Effector memory CD4-positive, alpha-beta T cell (primary cell): Measurements from ENCODE around the gene TCOF1.

Experiments used
- DNase-seq, 3 donors: peaks; one replicate each; pipeline ENCODE4 v3.0.0-alpha.2; 2020
- H3K27ac ChIP-seq: 2 replicates; pipeline ENCODE4 v1.7.0; 2013; ENCODE audit warnings: mild to moderate bottlenecking, low read length, moderate library complexity; ENCODE audit not compliant: insufficient read depth, poor library complexity, severe bottlenecking
- H3K27me3 ChIP-seq: replicated peaks from 2 replicates; pipeline ENCODE4 v1.7.0; 2013; ENCODE audit warnings: mild to moderate bottlenecking, low read length; ENCODE audit not compliant: insufficient read depth, control insufficient read depth, poor library complexity, severe bottlenecking
- H3K36me3 ChIP-seq: 2 replicates; pipeline ENCODE4 v1.7.0; 2013; ENCODE audit warnings: mild to moderate bottlenecking, low read length, moderate library complexity; ENCODE audit not compliant: control insufficient read depth, insufficient read depth
- H3K4me1 ChIP-seq: 2 replicates; pipeline ENCODE4 v1.7.0; 2013; ENCODE audit warnings: low read length, mild to moderate bottlenecking; ENCODE audit not compliant: control insufficient read depth, insufficient read depth, poor library complexity, severe bottlenecking
- H3K4me3 ChIP-seq: 2 replicates; pipeline ENCODE4 v1.7.0; 2013; ENCODE audit warnings: low read length, low read depth, mild to moderate bottlenecking; ENCODE audit not compliant: insufficient read depth, poor library complexity, severe bottlenecking
- H3K9me3 ChIP-seq: 2 replicates; pipeline ENCODE4 v1.7.0; 2013; ENCODE audit warnings: mild to moderate bottlenecking, low read length, moderate library complexity; ENCODE audit not compliant: control insufficient read depth

Gene TCOF1

GRCh38 chr5:150389531-150390266 is 32.2 kb downstream of the TCOF1 start:
- Histone ChIP-seq H3K4me3 (no peak overlapping the region), H3K9me3 (no peaks in the 10 kb centered on the region), H3K27me3 (no peaks in the 10 kb centered on the region), H3K36me3 (peaks cover 95% of the 10 kb centered on the region), H3K27ac (no peak overlapping the region), H3K4me1 (no peaks in the 10 kb centered on the region)
- no peak for DNase-seq

DNA sequence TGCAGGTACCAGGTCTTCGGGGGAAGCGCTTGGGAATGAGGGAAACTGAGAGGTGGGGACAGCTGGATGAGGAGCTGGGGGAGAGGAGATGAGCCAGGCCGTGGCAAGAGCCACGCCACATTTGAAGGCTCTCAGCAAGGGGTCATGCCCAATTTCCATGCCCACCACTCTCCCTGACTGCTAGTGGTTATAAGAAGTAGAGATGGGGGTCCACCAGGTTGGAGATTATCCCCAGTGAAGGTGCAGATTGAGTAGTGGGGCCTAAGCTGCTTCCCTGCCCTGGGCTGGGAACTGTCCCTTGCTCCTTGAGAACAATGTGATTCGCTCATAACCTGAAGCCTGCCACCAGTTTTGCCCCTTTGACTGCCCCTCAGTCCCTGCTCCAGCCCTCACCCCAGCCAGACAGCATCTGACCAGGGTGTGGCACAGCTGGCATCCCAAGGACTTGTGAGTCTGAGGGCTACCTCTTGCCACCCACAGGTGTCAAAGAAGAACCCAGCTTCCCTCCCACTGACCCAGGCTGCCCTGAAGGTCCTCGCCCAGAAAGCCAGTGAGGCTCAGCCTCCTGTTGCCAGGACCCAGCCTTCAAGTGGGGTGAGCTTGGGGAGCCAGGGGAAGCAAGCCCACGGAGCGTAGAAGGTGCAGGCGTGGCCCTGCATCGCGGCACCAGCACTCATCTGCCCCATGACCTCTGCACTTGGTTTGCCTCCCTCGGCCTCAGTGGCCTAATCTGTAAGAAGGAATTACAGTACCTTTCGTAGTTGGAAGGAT is 33.8 kb downstream of the TCOF1 start:
- Histone ChIP-seq H3K9me3 (no peaks in the 10 kb centered on the region), H3K36me3 (peaks cover 95% of the 10 kb centered on the region), H3K4me3 (no peak overlapping the region), H3K27ac (no peak overlapping the region), H3K27me3 (no peaks in the 10 kb centered on the region), H3K4me1 (no peaks in the 10 kb centered on the region)
- no peak for DNase-seq

GRCh38 chr5:150391986-150392385 is 34.5 kb downstream of the TCOF1 start:
- Histone ChIP-seq H3K4me3 (no peak overlapping the region), H3K27me3 (no peaks in the 10 kb centered on the region), H3K9me3 (no peaks in the 10 kb centered on the region), H3K27ac (no peak overlapping the region), H3K36me3 (peaks cover 95% of the 10 kb centered on the region), H3K4me1 (no peaks in the 10 kb centered on the region)
- no peak for DNase-seq

DNA sequence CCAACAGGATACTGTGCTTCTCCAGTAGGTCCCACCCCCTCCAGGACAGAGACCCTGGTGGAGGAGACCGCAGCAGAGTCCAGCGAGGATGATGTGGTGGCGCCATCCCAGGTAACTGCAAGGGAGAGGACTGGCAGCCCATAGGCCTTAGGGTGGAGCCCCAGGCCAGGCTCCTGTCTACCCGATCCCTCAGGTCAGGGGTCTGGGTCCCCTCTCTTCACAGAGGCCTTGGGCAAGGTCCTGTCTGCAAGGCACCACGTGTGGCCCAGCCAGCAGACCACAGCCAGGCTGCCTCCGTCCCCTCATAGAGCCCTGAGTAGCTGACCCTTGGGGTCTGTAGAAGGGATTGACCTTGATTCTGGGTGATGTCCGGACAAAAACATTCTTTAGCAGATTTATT is 35.2 kb downstream of the TCOF1 start:
- no peak for DNase-seq
- Histone ChIP-seq H3K27ac (no peak overlapping the region), H3K9me3 (no peaks in the 10 kb centered on the region), H3K4me1 (no peaks in the 10 kb centered on the region), H3K4me3 (no peak overlapping the region), H3K27me3 (no peaks in the 10 kb centered on the region), H3K36me3 (peaks cover 88% of the 10 kb centered on the region)

DNA sequence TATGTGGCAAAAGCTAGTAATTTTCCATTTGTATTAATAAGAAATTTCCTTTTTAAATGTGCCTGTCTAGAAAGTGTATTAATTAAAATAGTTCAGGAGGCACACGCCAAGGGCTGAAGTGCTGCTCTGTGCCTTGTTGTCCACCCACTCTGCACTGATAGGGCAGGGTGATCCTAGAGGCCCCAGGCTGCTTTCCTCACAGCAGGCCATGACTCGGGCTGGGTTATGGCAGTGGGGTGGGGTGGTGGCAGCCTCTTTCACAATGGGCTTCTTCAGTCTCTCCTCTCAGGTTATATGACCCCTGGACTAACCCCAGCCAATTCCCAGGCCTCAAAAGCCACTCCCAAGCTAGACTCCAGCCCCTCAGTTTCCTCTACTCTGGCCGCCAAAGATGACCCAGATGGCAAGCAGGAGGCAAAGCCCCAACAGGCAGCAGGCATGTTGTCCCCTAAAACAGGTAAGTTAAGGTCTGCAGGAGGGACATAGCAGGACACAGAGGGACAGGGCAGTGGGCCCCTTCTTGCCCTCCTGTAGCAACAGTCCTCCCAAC is 35.7 kb downstream of the TCOF1 start:
- H3K27me3 ChIP-seq: no peaks in the 10 kb centered on the region
- H3K27ac ChIP-seq: no peak overlapping the region
- DNase-seq: no peak
- H3K4me1 ChIP-seq: no peaks in the 10 kb centered on the region
- H3K36me3 ChIP-seq: peaks cover 83% of the 10 kb centered on the region
- no peak overlapping the region for H3K4me3 ChIP-seq
- no peaks in the 10 kb centered on the region for H3K9me3 ChIP-seq

GRCh38 chr5:150394131-150394530 is 36.6 kb downstream of the TCOF1 start:
- Histone ChIP-seq H3K27me3 (no peaks in the 10 kb centered on the region), H3K36me3 (peaks cover 73% of the 10 kb centered on the region), H3K9me3 (no peaks in the 10 kb centered on the region), H3K27ac (no peak overlapping the region), H3K4me3 (no peak overlapping the region), H3K4me1 (no peaks in the 10 kb centered on the region)
- no peak for DNase-seq

GRCh38 chr5:150394912-150395687 is 37.6 kb downstream of the TCOF1 start:
- no peaks in the 10 kb centered on the region for H3K9me3 ChIP-seq
- no peak overlapping the region for H3K27ac ChIP-seq
- no peak for DNase-seq
- peaks cover 72% of the 10 kb centered on the region for H3K36me3 ChIP-seq
- H3K4me1 ChIP-seq: no peaks in the 10 kb centered on the region
- no peaks in the 10 kb centered on the region for H3K27me3 ChIP-seq
- no peak overlapping the region for H3K4me3 ChIP-seq

DNA sequence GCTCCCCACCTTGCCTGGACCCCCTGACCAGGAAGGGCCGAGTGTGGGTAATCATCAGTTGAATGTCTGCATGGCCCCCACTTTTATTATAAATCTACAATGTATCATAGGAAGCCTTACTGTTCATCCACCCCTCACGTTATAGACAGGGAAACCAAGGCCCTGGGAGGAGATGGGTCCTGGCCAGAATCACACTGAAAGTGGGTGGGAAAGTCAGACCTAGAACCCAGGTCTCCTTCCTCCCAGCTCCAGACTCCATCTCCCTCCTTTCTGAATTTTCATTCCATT is 38.1 kb downstream of the TCOF1 start:
- Histone ChIP-seq H3K27me3 (no peaks in the 10 kb centered on the region), H3K4me3 (no peak overlapping the region), H3K9me3 (no peaks in the 10 kb centered on the region), H3K27ac (no peak overlapping the region), H3K36me3 (peaks cover 72% of the 10 kb centered on the region), H3K4me1 (no peaks in the 10 kb centered on the region)
- no peak for DNase-seq

GRCh38 chr5:150396267-150396666 is 38.8 kb downstream of the TCOF1 start:
- H3K27ac ChIP-seq: no peak overlapping the region
- peaks cover 72% of the 10 kb centered on the region for H3K36me3 ChIP-seq
- no peaks in the 10 kb centered on the region for H3K27me3 ChIP-seq
- H3K4me3 ChIP-seq: no peak overlapping the region
- no peaks in the 10 kb centered on the region for H3K9me3 ChIP-seq
- no peaks in the 10 kb centered on the region for H3K4me1 ChIP-seq
- no peak for DNase-seq
